GM12878 (cell line): ENCODE measurements around the gene ABHD14A. TPM values are rescaled to one million over a fixed set of nuclear protein-coding genes. Genes with fewer than 3 reads are reported as not detected.

ENCODE experiments used
- BACH1 ChIP-seq: fragments of 450-650 bp; IDR thresholded peaks from 2 replicates; pipeline ENCODE4 v1.6.1; 2017; ENCODE audit warnings: mild to moderate bottlenecking, borderline replicate concordance
- BMI1 ChIP-seq: fragments of 450-650 bp; IDR thresholded peaks from 2 replicates; pipeline ENCODE4 v1.6.1; 2016; ENCODE audit warnings: mild to moderate bottlenecking, moderate library complexity, borderline replicate concordance
- CHD2 ChIP-seq: IDR thresholded peaks from 2 replicates; pipeline ENCODE4 v1.6.1; 2011; ENCODE audit warnings: low read depth, low read length, improper control_type of control experiment, borderline replicate concordance
- CREB1 ChIP-seq: IDR thresholded peaks from 2 replicates; pipeline ENCODE4 v1.6.1; 2012; ENCODE audit warnings: low read depth, mild to moderate bottlenecking, inconsistent platforms
- CREM ChIP-seq: IDR thresholded peaks from 2 replicates; pipeline ENCODE4 v1.6.1; 2014; ENCODE audit warnings: antibody characterized with exemption, low read depth
- FOXK2 ChIP-seq: fragments of 450-650 bp; IDR thresholded peaks from 2 replicates; pipeline ENCODE4 v1.6.1; 2017; ENCODE audit warnings: mild to moderate bottlenecking, moderate library complexity
- MTA3 ChIP-seq: IDR thresholded peaks from 2 replicates; pipeline ENCODE4 v1.6.1; 2012; ENCODE audit warnings: low read length, inconsistent platforms, borderline replicate concordance
- NFYB ChIP-seq: IDR thresholded peaks from 2 replicates; pipeline ENCODE4 v1.6.1; 2011; ENCODE audit warnings: low read depth, mild to moderate bottlenecking, low read length, improper control_type of control experiment, moderate library complexity; ENCODE audit not compliant: insufficient read depth
- NR2C2 ChIP-seq: IDR thresholded peaks from 2 replicates; pipeline ENCODE4 v1.6.1; 2011; ENCODE audit warnings: borderline replicate concordance, low read depth; ENCODE audit not compliant: control insufficient read depth, insufficient read length
- RELA ChIP-seq: fragments of 450-650 bp; IDR thresholded peaks from 2 replicates; pipeline ENCODE4 v1.8.0; 2014; ENCODE audit warnings: borderline replicate concordance; ENCODE audit not compliant: partially characterized antibody
- SP1 ChIP-seq: IDR thresholded peaks from one replicate; pipeline ENCODE4 v1.6.1; 2011; ENCODE audit warnings: low read depth, low read length
- SUPT20H ChIP-seq: IDR thresholded peaks from 2 replicates; pipeline ENCODE4 v1.6.1; 2011; ENCODE audit warnings: low read depth, mild to moderate bottlenecking, low read length, moderate library complexity, borderline replicate concordance; ENCODE audit not compliant: control insufficient read depth
- ZSCAN29 ChIP-seq: fragments of 450-650 bp; IDR thresholded peaks from 2 replicates; pipeline ENCODE4 v1.6.1; 2017; ENCODE audit warnings: mild to moderate bottlenecking, moderate library complexity
- polyA plus RNA-seq, 11 experiments: library from polyadenylated mRNA; depleted of rRNA in 4 of 11; unstranded in 6 of 11; stranded (reverse) in 5 of 11; fragments of >200 nt; fragmentation: Nextera tagmentation in 4 of 11; fragmentation: Illumina TruSeq in 1 of 11; extraction: Ambion mirVana in 4 of 11; extraction: Trizol in 1 of 11; gene quantifications; 1 replicate in 1 of 11; 2 replicates in 10 of 11; pipeline versions ENCODE4 v1.2.1 to v1.2.3, GENCODE V29; 2011 to 2016; ENCODE audit warnings: inconsistent platforms in 2 of 11, missing spikeins in 2 of 11, low read depth in 1 of 11
- total RNA-seq, 4 experiments: library from RNA; depleted of rRNA in 3 of 4; stranded (reverse); fragments of >200 nt in 3 of 4; fragmentation: Illumina TruSeq in 1 of 4; extraction: Trizol in 1 of 4; gene quantifications; 2 replicates each; pipeline versions ENCODE4 v1.2.1 to v1.2.3, GENCODE V29; 2013 to 2021
- TF ChIP-seq, protein P1 (sequence below), 3 experiments: IDR thresholded peaks in 2 of 3; conservative IDR thresholded peaks in 1 of 3; 2 replicates each; pipeline ENCODE4 v1.5.1; 2011; ENCODE audit warnings: low read depth in 3 of 3, low read length in 3 of 3, mild to moderate bottlenecking in 3 of 3, control low read depth in 2 of 3, moderate library complexity in 2 of 3, inconsistent platforms in 1 of 3, mixed read lengths in 1 of 3; ENCODE audit not compliant: control insufficient read depth in 2 of 3, insufficient read depth in 1 of 3; ENCODE audit errors: extremely low read depth in 1 of 3
- TF ChIP-seq, protein P2 (sequence below): fragments of 450-650 bp; IDR thresholded peaks from 2 replicates; pipeline ENCODE4 v1.6.1; 2017; ENCODE audit warnings: mild to moderate bottlenecking, moderate library complexity
- TF ChIP-seq, protein P3 (sequence below): fragments of 150-350 bp; IDR thresholded peaks from 2 replicates; pipeline ENCODE4 v1.6.1; 2014; ENCODE audit warnings: mild to moderate bottlenecking, low read depth, low read length
- TF ChIP-seq, protein P4 (sequence below): IDR thresholded peaks from 2 replicates; pipeline ENCODE4 v1.6.1; 2012; ENCODE audit warnings: low read depth, low read length, improper control_type of control experiment
- TF ChIP-seq, protein P5 (sequence below): fragments of 450-650 bp; IDR thresholded peaks from 2 replicates; pipeline ENCODE4 v1.6.1; 2016; ENCODE audit warnings: mild to moderate bottlenecking

ABHD14A gene
- total and polyA plus RNA-seq, 10 of the 15 experiments (the other 5 are each of a cell fraction or from before 2014, with no cell fraction given) = 1.2 to 27.0 (median 7.9) TPM

DNA sequence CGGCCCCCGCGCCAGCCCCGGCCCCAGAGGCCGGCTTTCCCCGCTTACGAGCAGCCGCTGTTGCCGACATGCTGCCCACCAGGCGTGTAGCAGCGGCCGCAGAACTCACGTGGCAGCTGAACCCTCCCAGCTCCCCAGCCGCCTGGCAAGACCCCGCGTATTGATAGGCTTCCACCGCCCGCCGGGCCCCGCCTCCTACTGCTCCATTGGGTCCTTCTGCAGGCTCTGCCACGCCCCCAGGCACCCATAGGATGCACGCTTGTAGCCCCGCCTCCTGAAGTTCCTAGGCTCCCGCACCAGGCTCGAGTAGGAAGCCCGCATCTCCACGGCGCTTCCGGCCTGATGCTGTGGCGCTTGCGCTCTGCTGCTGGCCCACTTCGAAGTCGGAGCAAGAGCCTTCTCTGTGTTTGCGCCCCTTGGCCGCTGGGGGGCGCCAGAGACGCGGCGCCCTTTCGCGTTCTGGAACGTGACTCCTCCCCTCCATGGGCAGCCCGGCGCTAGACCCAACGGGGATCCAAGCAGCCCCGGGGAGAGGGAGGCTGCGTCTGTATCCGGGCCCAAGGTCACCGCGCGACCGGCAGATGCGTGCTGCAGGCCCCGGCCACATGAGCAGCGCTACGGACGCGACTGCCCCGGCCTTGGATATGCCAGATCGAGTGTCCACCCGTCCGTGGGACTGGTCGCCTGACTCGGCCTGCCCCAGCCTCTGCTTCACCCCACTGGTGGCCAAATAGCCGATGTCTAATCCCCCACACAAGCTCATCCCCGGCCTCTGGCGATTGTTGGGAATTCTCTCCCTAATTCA, 32.9 kb upstream of the ABHD14A start, which contains the start of the genes PARP3 and RRP9 (continued):
- TF ChIP-seq, protein P1, sequence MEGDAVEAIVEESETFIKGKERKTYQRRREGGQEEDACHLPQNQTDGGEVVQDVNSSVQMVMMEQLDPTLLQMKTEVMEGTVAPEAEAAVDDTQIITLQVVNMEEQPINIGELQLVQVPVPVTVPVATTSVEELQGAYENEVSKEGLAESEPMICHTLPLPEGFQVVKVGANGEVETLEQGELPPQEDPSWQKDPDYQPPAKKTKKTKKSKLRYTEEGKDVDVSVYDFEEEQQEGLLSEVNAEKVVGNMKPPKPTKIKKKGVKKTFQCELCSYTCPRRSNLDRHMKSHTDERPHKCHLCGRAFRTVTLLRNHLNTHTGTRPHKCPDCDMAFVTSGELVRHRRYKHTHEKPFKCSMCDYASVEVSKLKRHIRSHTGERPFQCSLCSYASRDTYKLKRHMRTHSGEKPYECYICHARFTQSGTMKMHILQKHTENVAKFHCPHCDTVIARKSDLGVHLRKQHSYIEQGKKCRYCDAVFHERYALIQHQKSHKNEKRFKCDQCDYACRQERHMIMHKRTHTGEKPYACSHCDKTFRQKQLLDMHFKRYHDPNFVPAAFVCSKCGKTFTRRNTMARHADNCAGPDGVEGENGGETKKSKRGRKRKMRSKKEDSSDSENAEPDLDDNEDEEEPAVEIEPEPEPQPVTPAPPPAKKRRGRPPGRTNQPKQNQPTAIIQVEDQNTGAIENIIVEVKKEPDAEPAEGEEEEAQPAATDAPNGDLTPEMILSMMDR (IDR thresholded peaks at IDR 0.05 in 2 of 3, conservative IDR thresholded peaks at IDR 0.05 in 1 of 3; ENCODE audit: control insufficient read depth in 2 of 3, extremely low read depth in 1 of 3, insufficient read depth in 1 of 3, low read depth in 3 of 3, low read length in 3 of 3) = peak; percentile 99 to 100 (median 99); a peak in 5 of 6 replicates
- no peak for TF ChIP-seq NR2C2
- TF ChIP-seq, protein P2, sequence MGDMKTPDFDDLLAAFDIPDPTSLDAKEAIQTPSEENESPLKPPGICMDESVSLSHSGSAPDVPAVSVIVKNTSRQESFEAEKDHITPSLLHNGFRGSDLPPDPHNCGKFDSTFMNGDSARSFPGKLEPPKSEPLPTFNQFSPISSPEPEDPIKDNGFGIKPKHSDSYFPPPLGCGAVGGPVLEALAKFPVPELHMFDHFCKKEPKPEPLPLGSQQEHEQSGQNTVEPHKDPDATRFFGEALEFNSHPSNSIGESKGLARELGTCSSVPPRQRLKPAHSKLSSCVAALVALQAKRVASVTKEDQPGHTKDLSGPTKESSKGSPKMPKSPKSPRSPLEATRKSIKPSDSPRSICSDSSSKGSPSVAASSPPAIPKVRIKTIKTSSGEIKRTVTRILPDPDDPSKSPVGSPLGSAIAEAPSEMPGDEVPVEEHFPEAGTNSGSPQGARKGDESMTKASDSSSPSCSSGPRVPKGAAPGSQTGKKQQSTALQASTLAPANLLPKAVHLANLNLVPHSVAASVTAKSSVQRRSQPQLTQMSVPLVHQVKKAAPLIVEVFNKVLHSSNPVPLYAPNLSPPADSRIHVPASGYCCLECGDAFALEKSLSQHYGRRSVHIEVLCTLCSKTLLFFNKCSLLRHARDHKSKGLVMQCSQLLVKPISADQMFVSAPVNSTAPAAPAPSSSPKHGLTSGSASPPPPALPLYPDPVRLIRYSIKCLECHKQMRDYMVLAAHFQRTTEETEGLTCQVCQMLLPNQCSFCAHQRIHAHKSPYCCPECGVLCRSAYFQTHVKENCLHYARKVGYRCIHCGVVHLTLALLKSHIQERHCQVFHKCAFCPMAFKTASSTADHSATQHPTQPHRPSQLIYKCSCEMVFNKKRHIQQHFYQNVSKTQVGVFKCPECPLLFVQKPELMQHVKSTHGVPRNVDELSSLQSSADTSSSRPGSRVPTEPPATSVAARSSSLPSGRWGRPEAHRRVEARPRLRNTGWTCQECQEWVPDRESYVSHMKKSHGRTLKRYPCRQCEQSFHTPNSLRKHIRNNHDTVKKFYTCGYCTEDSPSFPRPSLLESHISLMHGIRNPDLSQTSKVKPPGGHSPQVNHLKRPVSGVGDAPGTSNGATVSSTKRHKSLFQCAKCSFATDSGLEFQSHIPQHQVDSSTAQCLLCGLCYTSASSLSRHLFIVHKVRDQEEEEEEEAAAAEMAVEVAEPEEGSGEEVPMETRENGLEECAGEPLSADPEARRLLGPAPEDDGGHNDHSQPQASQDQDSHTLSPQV = peak; percentile 68; the same call in 1 of the 2 replicates
- peak; percentile 76 for TF ChIP-seq BACH1
- TF ChIP-seq, protein P3, sequence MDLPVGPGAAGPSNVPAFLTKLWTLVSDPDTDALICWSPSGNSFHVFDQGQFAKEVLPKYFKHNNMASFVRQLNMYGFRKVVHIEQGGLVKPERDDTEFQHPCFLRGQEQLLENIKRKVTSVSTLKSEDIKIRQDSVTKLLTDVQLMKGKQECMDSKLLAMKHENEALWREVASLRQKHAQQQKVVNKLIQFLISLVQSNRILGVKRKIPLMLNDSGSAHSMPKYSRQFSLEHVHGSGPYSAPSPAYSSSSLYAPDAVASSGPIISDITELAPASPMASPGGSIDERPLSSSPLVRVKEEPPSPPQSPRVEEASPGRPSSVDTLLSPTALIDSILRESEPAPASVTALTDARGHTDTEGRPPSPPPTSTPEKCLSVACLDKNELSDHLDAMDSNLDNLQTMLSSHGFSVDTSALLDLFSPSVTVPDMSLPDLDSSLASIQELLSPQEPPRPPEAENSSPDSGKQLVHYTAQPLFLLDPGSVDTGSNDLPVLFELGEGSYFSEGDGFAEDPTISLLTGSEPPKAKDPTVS = 0 out of 2 replicates have a peak, but pooled peaks have one; percentile 29
- TF ChIP-seq, protein P4, sequence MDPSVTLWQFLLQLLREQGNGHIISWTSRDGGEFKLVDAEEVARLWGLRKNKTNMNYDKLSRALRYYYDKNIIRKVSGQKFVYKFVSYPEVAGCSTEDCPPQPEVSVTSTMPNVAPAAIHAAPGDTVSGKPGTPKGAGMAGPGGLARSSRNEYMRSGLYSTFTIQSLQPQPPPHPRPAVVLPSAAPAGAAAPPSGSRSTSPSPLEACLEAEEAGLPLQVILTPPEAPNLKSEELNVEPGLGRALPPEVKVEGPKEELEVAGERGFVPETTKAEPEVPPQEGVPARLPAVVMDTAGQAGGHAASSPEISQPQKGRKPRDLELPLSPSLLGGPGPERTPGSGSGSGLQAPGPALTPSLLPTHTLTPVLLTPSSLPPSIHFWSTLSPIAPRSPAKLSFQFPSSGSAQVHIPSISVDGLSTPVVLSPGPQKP = peak; percentile 83
- TF ChIP-seq CREB1 = peak; percentile 45; the same call in 1 of the 2 replicates
- TF ChIP-seq MTA3 = no peak
- no peak for TF ChIP-seq SUPT20H
- no peak for TF ChIP-seq BMI1
- TF ChIP-seq FOXK2 = peak; percentile 68
- TF ChIP-seq ZSCAN29 = 0 out of 2 replicates have a peak, but pooled peaks have one; percentile 37
- TF ChIP-seq CREM = peak; percentile 24; the same call in 1 of the 2 replicates
- peak; percentile 48 for TF ChIP-seq RELA
- TF ChIP-seq, protein P5, sequence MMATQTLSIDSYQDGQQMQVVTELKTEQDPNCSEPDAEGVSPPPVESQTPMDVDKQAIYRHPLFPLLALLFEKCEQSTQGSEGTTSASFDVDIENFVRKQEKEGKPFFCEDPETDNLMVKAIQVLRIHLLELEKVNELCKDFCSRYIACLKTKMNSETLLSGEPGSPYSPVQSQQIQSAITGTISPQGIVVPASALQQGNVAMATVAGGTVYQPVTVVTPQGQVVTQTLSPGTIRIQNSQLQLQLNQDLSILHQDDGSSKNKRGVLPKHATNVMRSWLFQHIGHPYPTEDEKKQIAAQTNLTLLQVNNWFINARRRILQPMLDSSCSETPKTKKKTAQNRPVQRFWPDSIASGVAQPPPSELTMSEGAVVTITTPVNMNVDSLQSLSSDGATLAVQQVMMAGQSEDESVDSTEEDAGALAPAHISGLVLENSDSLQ = peak; percentile 36; the same call in 1 of the 2 replicates
- TF ChIP-seq SP1 = peak; percentile 98
- peak; percentile 91 for TF ChIP-seq CHD2
- peak; percentile 96 for TF ChIP-seq NFYB
